Measurements from ENCODE around the gene DHRS11.
A peak's percentile ranks its signal among the peaks of the same experiment; 100 is the strongest.

DHRS11 gene

GRCh38 chr17:36576793-36577192, 14.9 kb upstream of the DHRS11 start:
- DNase-seq (ENCODE audit: low read depth): no peak
- TF ChIP-seq CTCF (IDR thresholded peaks at IDR 0.05; ENCODE audit: low read length, missing control alignments): no peak
- H3K4me3 ChIP-seq (replicated peaks; ENCODE audit: low read depth, low read length): no peak overlapping the region

- no peak for DNase-seq (ENCODE audit: low read depth)
- TF ChIP-seq CTCF (IDR thresholded peaks at IDR 0.05; ENCODE audit: low read length, missing control alignments): no peak
These were observed 13.0 kb upstream of the DHRS11 start for GRCh38 chr17:36578671-36579070.

GRCh38 chr17:36583787-36584186, 7.9 kb upstream of the DHRS11 start:
- no peak overlapping the region for H3K4me3 ChIP-seq (replicated peaks; ENCODE audit: low read depth, low read length)
- no peak for TF ChIP-seq CTCF (IDR thresholded peaks at IDR 0.05; ENCODE audit: low read length, missing control alignments)
- no peak for DNase-seq (ENCODE audit: low read depth)

More at GRCh38 chr17:36578671-36579070, 13.0 kb upstream of the DHRS11 start:
- no peak overlapping the region for H3K4me3 ChIP-seq (replicated peaks; ENCODE audit: low read depth, low read length)

- no peak overlapping the region for H3K4me3 ChIP-seq (replicated peaks; ENCODE audit: low read depth, low read length)
- DNase-seq (ENCODE audit: low read depth): no peak
- TF ChIP-seq CTCF (IDR thresholded peaks at IDR 0.05; ENCODE audit: low read length, missing control alignments): no peak
These were observed 5.5 kb upstream of the DHRS11 start for GRCh38 chr17:36586138-36586537.

GRCh38 chr17:36590082-36590481, 1.6 kb upstream of the DHRS11 start:
- no peak overlapping the region for H3K4me3 ChIP-seq (replicated peaks; ENCODE audit: low read depth, low read length)
- peak; percentile 54 for DNase-seq (ENCODE audit: low read depth)
- TF ChIP-seq CTCF (IDR thresholded peaks at IDR 0.05; ENCODE audit: low read length, missing control alignments): no peak

- no peak for TF ChIP-seq CTCF (IDR thresholded peaks at IDR 0.05; ENCODE audit: low read length, missing control alignments)
- DNase-seq (ENCODE audit: low read depth): no peak
These were observed 637 bp downstream of the DHRS11 start for GRCh38 chr17:36592316-36592715.

GRCh38 chr17:36592716-36593321, 1.1 kb downstream of the DHRS11 start:
- peak overlapping the region; percentile 56 for H3K4me3 ChIP-seq (replicated peaks; ENCODE audit: low read depth, low read length)
- no peak for DNase-seq (ENCODE audit: low read depth)
- TF ChIP-seq CTCF (IDR thresholded peaks at IDR 0.05; ENCODE audit: low read length, missing control alignments): no peak

More at GRCh38 chr17:36592316-36592715, 637 bp downstream of the DHRS11 start:
- peak overlapping the region; percentile 56 for H3K4me3 ChIP-seq (replicated peaks; ENCODE audit: low read depth, low read length)
